ENCODE measurements around the gene LRCH4. TPM values are rescaled to one million over a fixed set of nuclear protein-coding genes. Genes with fewer than 3 reads are reported as not detected.

The LRCH4 gene
- total RNA-seq, 4 donors from 2014 or later: 37.6 to 101 (median 56.2) TPM

DNA sequence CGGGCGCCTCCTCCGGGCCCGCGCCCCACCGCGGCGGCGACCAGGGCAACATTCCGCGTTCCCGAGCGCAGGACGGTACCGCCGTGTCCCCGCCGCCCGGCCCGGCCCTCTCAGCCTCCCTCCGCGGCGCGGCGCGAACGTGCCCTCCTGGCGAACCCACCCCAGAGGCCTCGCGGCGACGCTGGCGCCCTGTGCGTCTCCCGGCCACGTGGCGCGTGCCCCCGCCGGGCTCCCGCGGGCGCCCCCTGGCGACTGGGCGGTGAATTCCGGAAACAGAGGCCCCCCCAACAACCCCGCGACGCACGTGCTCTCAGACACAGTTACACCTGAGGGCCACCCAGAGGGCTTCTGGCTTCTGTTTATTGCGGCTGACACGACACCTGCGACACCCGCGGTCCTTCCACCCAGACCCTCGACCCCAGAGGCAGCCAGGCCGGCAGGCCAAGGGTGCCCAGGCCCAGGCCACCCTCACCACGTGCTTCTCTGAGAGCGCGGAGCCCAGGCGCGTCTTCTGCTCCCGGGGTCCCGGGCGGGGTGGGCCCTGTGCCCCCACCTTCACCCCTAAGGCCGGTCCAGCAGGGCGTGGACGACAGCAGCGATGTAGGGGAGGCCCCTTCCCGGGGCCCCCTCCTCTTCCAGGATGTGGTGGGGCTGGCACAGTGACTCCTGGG, 12.1 kb downstream of the LRCH4 start, which contains the start of gene SAP25:
TSS of gene SAP25 (minus strand) at position 210 of the 671 bp plus-strand sequence. CDS start at position 52, 158 bp downstream.
- Histone ChIP-seq H3K4me3 (no peak within 1 kb of the TSS), H3K9me3 (no peaks in the 10 kb centered on the region), H3K27me3 (no peaks in the 10 kb centered on the region), H3K36me3 (peaks cover 52% of the 10 kb centered on the region), H3K27ac (no peak within 1 kb of the TSS), H3K4me1 (peaks cover 16% of the 10 kb centered on the region)
- no peak for DNase-seq (ENCODE audit: low spot score in 2 of 2)
- TF ChIP-seq POLR2AphosphoS5 (IDR thresholded peaks at IDR 0.05): no peak
- TF ChIP-seq, protein P1, sequence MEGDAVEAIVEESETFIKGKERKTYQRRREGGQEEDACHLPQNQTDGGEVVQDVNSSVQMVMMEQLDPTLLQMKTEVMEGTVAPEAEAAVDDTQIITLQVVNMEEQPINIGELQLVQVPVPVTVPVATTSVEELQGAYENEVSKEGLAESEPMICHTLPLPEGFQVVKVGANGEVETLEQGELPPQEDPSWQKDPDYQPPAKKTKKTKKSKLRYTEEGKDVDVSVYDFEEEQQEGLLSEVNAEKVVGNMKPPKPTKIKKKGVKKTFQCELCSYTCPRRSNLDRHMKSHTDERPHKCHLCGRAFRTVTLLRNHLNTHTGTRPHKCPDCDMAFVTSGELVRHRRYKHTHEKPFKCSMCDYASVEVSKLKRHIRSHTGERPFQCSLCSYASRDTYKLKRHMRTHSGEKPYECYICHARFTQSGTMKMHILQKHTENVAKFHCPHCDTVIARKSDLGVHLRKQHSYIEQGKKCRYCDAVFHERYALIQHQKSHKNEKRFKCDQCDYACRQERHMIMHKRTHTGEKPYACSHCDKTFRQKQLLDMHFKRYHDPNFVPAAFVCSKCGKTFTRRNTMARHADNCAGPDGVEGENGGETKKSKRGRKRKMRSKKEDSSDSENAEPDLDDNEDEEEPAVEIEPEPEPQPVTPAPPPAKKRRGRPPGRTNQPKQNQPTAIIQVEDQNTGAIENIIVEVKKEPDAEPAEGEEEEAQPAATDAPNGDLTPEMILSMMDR (IDR thresholded peaks at IDR 0.05): no peak
- no peak for TF ChIP-seq POLR2A (IDR thresholded peaks at IDR 0.05)
- TF ChIP-seq EP300 (IDR thresholded peaks at IDR 0.05): no peak
- WGBS: 93% methylated on average over 58 of the region's 70 CpGs

DNA sequence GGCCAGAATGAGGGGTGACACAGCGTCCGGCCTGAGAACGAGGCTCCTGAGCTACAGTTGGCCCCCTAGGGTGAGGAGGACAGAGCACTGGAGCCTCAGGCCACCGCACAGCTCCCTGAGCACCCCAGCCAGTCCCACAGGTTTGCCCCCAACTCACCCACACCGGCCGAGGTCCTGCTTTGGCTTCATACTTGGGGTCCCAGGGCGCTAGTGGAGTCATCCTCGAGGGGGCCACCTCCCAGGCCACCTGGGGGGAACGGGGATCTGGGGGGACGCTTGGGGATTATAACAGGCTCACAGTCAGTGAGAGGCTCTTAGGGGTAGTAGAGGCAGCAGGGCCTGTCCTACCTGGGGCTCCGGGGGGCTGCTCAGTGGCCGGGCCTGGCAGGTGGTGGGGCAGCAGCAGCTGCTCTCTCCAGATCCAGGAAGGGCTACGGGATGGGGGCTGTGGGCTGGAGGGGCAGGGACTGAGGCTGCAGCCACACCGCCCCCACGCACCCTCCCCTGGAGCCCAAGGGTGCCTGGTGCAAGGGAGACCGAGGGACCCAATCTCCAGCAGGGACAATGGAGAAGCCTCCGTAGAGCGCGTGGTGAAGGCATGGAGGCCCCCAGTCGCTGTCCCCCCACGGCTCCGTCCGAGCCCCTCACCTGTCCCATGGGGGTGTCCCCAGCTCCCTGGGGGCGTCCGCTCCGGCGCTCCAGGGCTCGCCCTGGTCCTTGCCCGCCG, 12.8 kb downstream of the LRCH4 start:
- Histone ChIP-seq H3K27me3 (no peaks in the 10 kb centered on the region), H3K4me3 (no peak overlapping the region), H3K36me3 (peaks cover 45% of the 10 kb centered on the region), H3K27ac (no peak overlapping the region), H3K4me1 (peaks cover 16% of the 10 kb centered on the region), H3K9me3 (no peaks in the 10 kb centered on the region)
- no peak for TF ChIP-seq POLR2AphosphoS5 (IDR thresholded peaks at IDR 0.05)
- TF ChIP-seq POLR2A (IDR thresholded peaks at IDR 0.05): no peak
- WGBS: 90% methylated on average over 10 of the region's 30 CpGs
- DNase-seq (ENCODE audit: low spot score in 2 of 2): no peak

DNA sequence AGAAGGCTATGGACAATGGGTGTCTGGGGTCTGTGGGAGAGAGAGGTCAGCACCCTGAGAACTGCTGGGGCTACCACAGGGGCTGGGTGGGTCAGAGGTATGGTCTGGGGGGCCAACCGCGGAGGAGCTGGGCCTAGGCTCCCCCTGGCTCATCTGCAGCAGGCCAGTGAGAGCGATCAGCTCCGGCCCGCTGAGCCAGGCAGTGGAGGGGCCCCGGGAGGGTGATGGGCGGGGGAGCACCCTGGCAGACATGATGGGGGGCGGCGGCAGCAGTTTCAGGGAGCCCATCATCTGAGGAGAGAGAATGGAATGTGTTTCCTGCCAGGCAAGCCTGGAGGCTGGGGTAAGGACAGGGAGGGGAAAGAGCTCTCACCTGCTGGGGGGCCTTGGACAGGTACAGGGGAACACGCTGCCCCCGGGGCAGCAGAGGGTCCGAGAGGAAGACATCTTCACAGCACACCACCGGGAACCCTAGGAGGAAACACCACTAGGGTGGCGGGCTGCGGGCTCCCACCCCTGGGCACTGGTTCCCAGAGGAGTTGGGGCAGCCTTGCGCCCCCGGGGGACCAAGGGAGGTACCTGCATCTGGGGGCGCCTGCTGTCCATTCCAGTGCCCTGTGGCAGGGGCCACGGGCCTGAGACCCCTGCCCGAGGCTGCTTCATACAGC, 13.5 kb downstream of the LRCH4 start:
- Histone ChIP-seq H3K4me3 (no peak overlapping the region), H3K27ac (no peak overlapping the region), H3K36me3 (peaks cover 38% of the 10 kb centered on the region), H3K27me3 (no peaks in the 10 kb centered on the region), H3K4me1 (peaks cover 16% of the 10 kb centered on the region), H3K9me3 (no peaks in the 10 kb centered on the region)
- TF ChIP-seq POLR2AphosphoS5 (IDR thresholded peaks at IDR 0.05) (no peak), POLR2A (IDR thresholded peaks at IDR 0.05) (no peak), EP300 (IDR thresholded peaks at IDR 0.05) (no peak)
- TF ChIP-seq, protein P1 (IDR thresholded peaks at IDR 0.05): no peak
- DNase-seq (ENCODE audit: low spot score in 2 of 2): no peak
- WGBS: 89% methylated on average over 8 of the region's 20 CpGs

DNA sequence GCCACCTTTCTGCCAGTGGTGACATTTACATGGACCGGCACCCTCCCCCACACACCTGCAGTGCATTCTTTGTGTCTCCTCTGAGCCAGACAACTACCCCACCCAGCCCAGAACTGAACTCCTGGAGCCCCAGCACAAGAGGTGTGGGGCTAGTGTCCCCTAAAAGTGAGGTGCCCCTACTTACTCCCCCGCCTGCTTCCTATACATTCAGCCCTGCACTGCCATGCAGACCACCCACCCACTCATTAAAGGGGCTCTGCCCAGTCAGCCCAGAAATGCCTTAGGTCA, 14.2 kb downstream of the LRCH4 start:
- Histone ChIP-seq H3K36me3 (peaks cover 31% of the 10 kb centered on the region), H3K27me3 (no peaks in the 10 kb centered on the region), H3K9me3 (no peaks in the 10 kb centered on the region), H3K27ac (no peak overlapping the region), H3K4me1 (peaks cover 16% of the 10 kb centered on the region), H3K4me3 (no peak overlapping the region)
- DNase-seq (ENCODE audit: low spot score in 2 of 2): no peak
- WGBS: 100% methylated on average over 2 of the region's 2 CpGs
- TF ChIP-seq, protein P1 (IDR thresholded peaks at IDR 0.05): no peak
- TF ChIP-seq POLR2AphosphoS5 (IDR thresholded peaks at IDR 0.05) (no peak), POLR2A (IDR thresholded peaks at IDR 0.05) (no peak), EP300 (IDR thresholded peaks at IDR 0.05) (no peak)

GRCh38 chr7:100570954-100571828, 14.7 kb downstream of the LRCH4 start:
- Histone ChIP-seq H3K27me3 (no peaks in the 10 kb centered on the region), H3K4me3 (no peak overlapping the region), H3K36me3 (peaks cover 26% of the 10 kb centered on the region), H3K4me1 (peaks cover 16% of the 10 kb centered on the region), H3K9me3 (no peaks in the 10 kb centered on the region), H3K27ac (no peak overlapping the region)
- no peak for DNase-seq (ENCODE audit: low spot score in 2 of 2)
- TF ChIP-seq, protein P1 (IDR thresholded peaks at IDR 0.05): no peak
- no peak for TF ChIP-seq POLR2AphosphoS5 (IDR thresholded peaks at IDR 0.05)
- TF ChIP-seq POLR2A (IDR thresholded peaks at IDR 0.05): no peak
- TF ChIP-seq EP300 (IDR thresholded peaks at IDR 0.05): no peak
- WGBS: 70% methylated on average over 12 of the region's 26 CpGs
